Endothelial cell of umbilical vein (primary cell): Measurements from ENCODE around the gene PRRC2B. TPM values are rescaled to one million over a fixed set of nuclear protein-coding genes. Genes with fewer than 3 reads are reported as not detected.

ENCODE experiments used
- polyA plus RNA-seq, 4 experiments: library from polyadenylated mRNA; depleted of rRNA in 3 of 4; stranded (reverse) in 3 of 4; unstranded in 1 of 4; fragments of >200 nt; gene quantifications; 2 replicates each; pipeline versions ENCODE4 v1.2.1 to v1.2.3, GENCODE V29; 2011 to 2012; ENCODE audit warnings: missing spikeins in 1 of 4
- small RNA-seq: library from RNA; depleted of rRNA; stranded (forward); fragments of <200 nt; gene quantifications from one replicate; pipeline ENCODE3, GENCODE V24; 2012; ENCODE audit warnings: low replicate concordance, low read depth; ENCODE audit not compliant: insufficient read depth, insufficient read length
- total RNA-seq: library from RNA; stranded (reverse); gene quantifications from 2 replicates; pipeline ENCODE4 v1.2.3, GENCODE V29; 2021

PRRC2B gene
- total and polyA plus RNA-seq, 2 donors (not counting 3 experiments of a cell fraction or from before 2014, with no cell fraction given), result 35.6 to 256 TPM

Small RNA genes lying within 50 kb of the gene (small RNA-seq; reads per million reads assigned to genes)
- gene SNORD62A (not detected), gene SNORD62B (not detected)

Other genes with a start within 250 kb of the PRRC2B start
- gene FAM78A, start 117.6 kb upstream of the PRRC2B start, total RNA-seq, result 26.6 and 34.0 TPM in 2 replicates
- 37.4 and 45.9 TPM in 2 replicates for gene FAM78A, start 117.6 kb upstream of the PRRC2B start, polyA plus RNA-seq
- 0.83 and 2.1 TPM in 2 replicates for gene PLPP7, start 104.4 kb upstream of the PRRC2B start, total RNA-seq
- gene PLPP7, start 104.4 kb upstream of the PRRC2B start, polyA plus RNA-seq, result 2.7 and 3.8 TPM in 2 replicates
- 39.1 and 44.7 TPM in 2 replicates for gene POMT1, start 108.8 kb downstream of the PRRC2B start, total RNA-seq
- 53.9 and 55.6 TPM in 2 replicates for gene POMT1, start 108.8 kb downstream of the PRRC2B start, polyA plus RNA-seq
- gene UCK1, start 137.2 kb downstream of the PRRC2B start, total RNA-seq, result 23.6 and 24.1 TPM in 2 replicates
- gene UCK1, start 137.2 kb downstream of the PRRC2B start, polyA plus RNA-seq, result 28.0 and 30.1 TPM in 2 replicates
- not detected in 2 replicates for gene PRRT1B, start 151.4 kb downstream of the PRRC2B start, total RNA-seq
- not detected in 2 replicates for gene PRRT1B, start 151.4 kb downstream of the PRRC2B start, polyA plus RNA-seq